NAMALWA (cell line): ENCODE results near the gene EBLN2.
"Not testable (repeated sequence)": the region's sequence is repeated elsewhere in the genome, so short reads cannot be mapped to it uniquely, and the experiment has no call there.

Experiments
- DNase-seq: peaks from one replicate; pipeline ENCODE4 v3.0.0-alpha.2; 2015; ENCODE audit warnings: low spot score

Gene EBLN2

GRCh38 chr3:73060302-73060723 lies 1.1 kb upstream of the EBLN2 start:
- no peak for DNase-seq

DNA sequence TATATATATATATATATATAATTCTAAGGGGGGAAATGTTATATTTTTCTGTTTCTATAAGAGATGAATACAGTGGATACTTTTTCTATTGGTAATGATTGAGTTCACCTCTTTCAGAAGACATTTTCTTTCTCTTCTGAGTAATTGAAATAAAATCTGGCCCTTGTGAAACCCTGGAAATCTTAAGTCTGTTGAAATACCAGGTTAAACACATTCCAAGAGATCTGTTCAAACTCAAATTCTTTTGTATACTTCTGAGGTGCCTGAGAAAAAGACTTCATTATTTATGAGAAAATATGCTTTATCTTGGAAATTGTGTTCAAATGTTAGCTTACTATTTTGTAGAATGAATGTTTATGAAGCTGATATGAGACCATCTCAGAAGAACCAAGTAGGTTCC lies 4.8 kb downstream of the EBLN2 start:
- not testable (repeated sequence) for DNase-seq

GRCh38 chr3:73068419-73068818 lies 7.0 kb downstream of the EBLN2 start:
- DNase-seq, result no peak

DNA sequence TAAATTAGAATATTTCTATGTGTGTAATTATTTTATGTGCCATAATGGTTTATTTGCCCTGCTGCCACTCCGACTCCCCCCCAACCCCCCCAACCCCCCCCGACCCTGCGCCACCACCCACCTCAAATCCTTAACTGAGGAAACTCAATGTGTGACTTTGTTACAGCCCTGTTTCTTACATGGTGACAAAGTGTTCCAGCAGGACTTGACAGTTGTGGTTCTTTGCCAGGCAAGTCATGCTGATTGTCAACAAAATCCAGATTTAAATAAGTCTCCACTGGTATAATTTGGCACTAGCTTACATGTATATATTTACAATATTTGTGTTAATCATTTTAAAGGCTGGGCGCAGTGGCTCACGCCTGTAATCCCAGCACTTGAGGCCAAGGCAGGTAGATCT lies 7.7 kb downstream of the EBLN2 start:
- DNase-seq, result no peak

- DNase-seq, result no peak
These were observed 8.5 kb downstream of the EBLN2 start for GRCh38 chr3:73069775-73070444.

- no peak for DNase-seq
These were observed 9.5 kb downstream of the EBLN2 start for GRCh38 chr3:73070675-73071575.

GRCh38 chr3:73071952-73072351 lies 10.5 kb downstream of the EBLN2 start:
- DNase-seq, result no peak

- no peak for DNase-seq
These were observed 11.2 kb downstream of the EBLN2 start for GRCh38 chr3:73072634-73073033.

- no peak for DNase-seq
These were observed 11.7 kb downstream of the EBLN2 start for GRCh38 chr3:73073091-73073707.

DNA sequence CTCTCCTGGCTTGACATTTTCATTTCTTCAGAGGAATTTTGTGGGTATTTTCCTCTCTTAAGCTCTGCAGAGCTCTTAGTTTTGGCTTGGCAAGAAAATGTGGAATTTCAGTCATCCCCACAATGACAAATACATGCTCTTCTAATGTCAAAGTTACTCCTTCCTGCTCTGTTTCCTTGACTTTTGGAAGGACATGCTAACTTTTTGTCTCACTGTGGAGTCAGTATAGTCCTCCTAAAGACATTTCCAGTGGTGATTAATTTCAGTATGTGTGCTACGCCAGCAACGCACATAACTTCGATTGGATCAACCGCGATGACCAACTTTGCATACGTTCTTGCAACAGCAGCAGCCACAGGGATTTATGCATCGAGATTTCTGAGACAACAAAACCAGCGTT lies 13.3 kb downstream of the EBLN2 start:
- DNase-seq, result no peak

DNA sequence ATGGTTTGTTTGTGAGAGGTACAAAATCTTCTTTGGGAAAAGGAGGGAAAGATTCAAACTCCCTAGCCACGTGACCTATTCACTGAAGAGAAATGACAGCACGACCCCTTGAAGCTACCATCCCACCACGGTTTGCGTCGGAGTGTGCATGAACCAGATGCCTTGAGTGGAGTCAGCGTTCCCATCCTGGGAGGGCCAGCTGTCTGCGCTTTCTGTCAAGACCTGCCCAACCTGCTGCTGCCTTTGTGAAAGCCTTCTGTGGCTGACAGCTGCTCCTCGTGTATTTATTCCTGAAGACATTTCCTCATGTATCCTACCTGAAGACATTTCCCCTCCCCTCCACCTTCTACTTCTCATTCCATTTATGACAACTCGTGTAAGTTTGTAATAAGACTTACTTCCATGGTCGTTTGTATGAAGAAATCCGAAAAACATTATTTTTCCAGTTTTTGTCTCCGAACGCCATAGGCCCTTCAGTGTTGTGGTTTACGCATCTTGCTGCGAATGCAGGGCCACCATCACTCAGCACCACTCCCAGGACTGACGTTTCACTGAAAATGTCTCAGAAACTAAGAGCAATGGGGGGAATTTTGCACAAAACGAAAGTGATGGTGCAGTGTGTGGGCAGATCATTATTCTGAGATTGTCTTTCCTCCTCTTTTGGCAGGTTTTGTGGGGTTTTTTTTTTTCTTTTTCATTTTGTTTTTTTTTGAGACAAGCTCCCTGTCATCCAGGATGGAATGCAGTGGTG lies 18.9 kb downstream of the EBLN2 start:
- no peak for DNase-seq

DNA sequence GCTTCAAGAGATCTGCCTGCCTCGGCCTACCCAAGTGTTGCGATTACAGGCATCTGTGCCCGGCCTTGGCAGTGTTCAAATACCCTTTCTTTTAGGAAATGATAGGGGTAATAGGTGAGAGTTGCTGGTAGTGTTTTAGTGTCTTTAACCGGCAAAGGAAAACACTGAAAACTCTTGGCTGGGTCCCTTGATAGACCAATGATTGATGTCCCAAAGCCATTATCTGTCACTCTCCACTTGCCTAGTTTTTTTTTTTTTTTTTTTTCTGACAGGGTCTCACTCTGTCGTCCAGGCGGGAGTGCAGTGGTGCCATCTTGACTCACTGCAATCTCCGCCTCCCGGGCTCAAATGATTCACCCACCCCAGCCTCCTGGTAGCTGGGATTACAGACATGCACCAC lies 19.7 kb downstream of the EBLN2 start:
- no peak for DNase-seq

DNA sequence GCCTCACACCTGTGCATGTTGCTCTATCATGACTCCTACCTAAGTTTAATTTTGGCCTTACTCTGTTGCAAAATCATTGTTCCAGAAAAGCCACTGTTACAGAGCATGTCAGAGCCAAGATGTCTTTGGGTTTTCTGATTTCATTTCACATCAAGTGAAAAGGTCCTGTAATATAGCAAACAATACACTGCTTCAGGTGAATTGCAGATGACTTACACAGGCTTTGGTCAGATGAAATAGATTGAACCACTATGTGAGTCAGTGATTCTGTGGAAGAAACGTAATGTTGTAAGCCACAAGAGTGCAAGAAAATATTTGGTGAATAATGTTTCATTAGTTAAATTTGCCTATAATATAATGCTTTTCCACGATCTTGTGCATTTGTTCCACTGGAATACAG lies 22.7 kb downstream of the EBLN2 start:
- no peak for DNase-seq

- DNase-seq, result peak; percentile 42
These were observed 24.6 kb downstream of the EBLN2 start for GRCh38 chr3:73086071-73086494.

- peak; percentile 3 for DNase-seq
These were observed 32.7 kb downstream of the EBLN2 start for GRCh38 chr3:73094129-73094528.

- no peak for DNase-seq
These were observed 33.5 kb downstream of the EBLN2 start for GRCh38 chr3:73094951-73095350.

GRCh38 chr3:73096169-73096568 lies 34.7 kb downstream of the EBLN2 start:
- no peak for DNase-seq

GRCh38 chr3:73098026-73098425 lies 36.6 kb downstream of the EBLN2 start:
- DNase-seq, result no peak

GRCh38 chr3:73098873-73099272 lies 37.4 kb downstream of the EBLN2 start:
- DNase-seq, result no peak

GRCh38 chr3:73100741-73101559 lies 39.5 kb downstream of the EBLN2 start:
- peak; percentile 75 for DNase-seq

DNA sequence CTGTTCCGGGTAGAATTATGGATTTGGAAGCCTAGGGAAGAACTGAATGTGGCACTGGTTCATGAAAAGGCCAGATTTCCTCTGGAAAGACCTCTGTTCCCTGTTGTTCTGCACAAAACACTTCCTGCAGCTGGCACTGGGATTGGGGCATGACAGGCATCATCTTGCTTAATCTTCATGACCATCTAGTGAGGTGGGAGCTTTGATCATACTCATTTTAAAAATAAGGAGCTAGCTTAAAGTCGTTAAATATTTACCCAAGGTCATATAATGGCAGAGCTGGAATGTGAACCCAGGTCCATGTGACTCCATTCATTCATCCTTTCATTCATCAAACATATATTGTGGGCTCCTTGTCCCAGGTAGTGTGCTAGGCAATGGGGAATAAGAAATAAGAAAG lies 40.4 kb downstream of the EBLN2 start:
- DNase-seq, result no peak
